ENCODE results near the gene CFAP43. TPM values are rescaled to one million over a fixed set of nuclear protein-coding genes. Genes with fewer than 3 reads are reported as not detected.

Gene CFAP43
- total and polyA plus RNA-seq, 10 of the 15 experiments (the other 5 are each of a cell fraction or from before 2014, with no cell fraction given) = 0.06 to 0.14 (median 0.10) TPM; not detected in 5

DNA sequence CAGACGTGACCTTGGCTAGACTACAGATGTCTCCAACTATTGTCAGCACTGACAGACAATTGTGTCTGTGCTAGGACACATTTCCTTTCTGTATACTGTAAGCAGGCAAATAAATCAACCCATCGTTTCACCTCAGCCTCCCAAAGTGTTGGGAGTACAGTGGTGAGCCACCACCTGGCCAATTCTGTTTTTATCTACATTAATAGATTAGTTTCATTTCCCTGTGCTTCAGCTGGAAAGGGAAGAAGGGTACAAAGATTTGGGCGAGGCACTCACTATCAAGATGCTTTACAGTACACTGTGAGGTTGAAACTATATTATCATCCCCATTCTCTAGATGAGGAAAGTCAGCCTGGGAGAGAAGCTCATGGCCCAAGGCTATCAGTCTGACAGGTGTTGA lies 88.3 kb downstream of the CFAP43 start (continued):
- TF ChIP-seq CREB1 (IDR thresholded peaks at IDR 0.05; ENCODE audit: low read depth) = no peak
- TF ChIP-seq MXI1 (IDR thresholded peaks at IDR 0.05; ENCODE audit: low read depth, low read length) = no peak
- no peak for TF ChIP-seq ATF3 (IDR thresholded peaks at IDR 0.05; ENCODE audit: borderline replicate concordance, extremely low read depth, low read depth, low read length)

- 0% methylated on average over 1 of the region's 1 CpG for WGBS (ENCODE audit: insufficient coverage, insufficient replicate concordance, low lambda C conversion rate, missing lambda C conversion rate)
- H3K9me3 ChIP-seq (replicated peaks; ENCODE audit: control insufficient read depth, insufficient read depth, low read length) = no peaks in the 10 kb centered on the region
- H3K9ac ChIP-seq (ENCODE audit: control insufficient read depth, insufficient read depth, low read length) = no peak overlapping the region
- intact Hi-C loops (cut with micrococcal nuclease; ENCODE audit: unreplicated experiment) = no loop called here
- no peak overlapping the region for H3K27ac ChIP-seq (ENCODE audit: control insufficient read depth, insufficient read depth)
- no peak overlapping the region for H3K4me3 ChIP-seq
- no peaks in the 10 kb centered on the region for H3K79me2 ChIP-seq (ENCODE audit: control insufficient read depth, insufficient read depth, low read length)
- ATAC-seq (no peak), FAIRE-seq (no peak), DNase-seq (ENCODE audit: low read depth, low spot score) (no peak)
- no peaks in the 10 kb centered on the region for H4K20me1 ChIP-seq (ENCODE audit: control insufficient read depth, insufficient read depth)
- no peaks in the 10 kb centered on the region for H3K36me3 ChIP-seq (ENCODE audit: control insufficient read depth in 2 of 2, insufficient read depth in 2 of 2, low read length in 1 of 2)
- peaks cover 0 to 2% of the 10 kb centered on the region in 2 experiments; a peak in 2 of 4 replicates for H3K27me3 ChIP-seq (replicated peaks in 1 of 2; ENCODE audit: control insufficient read depth in 2 of 2, insufficient read depth in 2 of 2, low read length in 1 of 2)
- TF ChIP-seq TCF7 (IDR thresholded peaks at IDR 0.05; ENCODE audit: borderline replicate concordance) (no peak), ZZZ3 (IDR thresholded peaks at IDR 0.05; ENCODE audit: control insufficient read depth, insufficient read length, low read depth) (no peak), NR2F1 (conservative IDR thresholded peaks at IDR 0.05) (no peak), IRF4 (IDR thresholded peaks at IDR 0.05; ENCODE audit: low read depth, low read length) (no peak), TAF1 (IDR thresholded peaks at IDR 0.05; ENCODE audit: borderline replicate concordance, low read depth, low read length) (no peak), IRF5 (IDR thresholded peaks at IDR 0.05; ENCODE audit: borderline replicate concordance) (no peak), SPI1 (IDR thresholded peaks at IDR 0.05; ENCODE audit: borderline replicate concordance, insufficient read depth, low read depth, low read length) (no peak), HDGF (IDR thresholded peaks at IDR 0.05) (no peak), CREM (IDR thresholded peaks at IDR 0.05; ENCODE audit: low read depth) (no peak), SRF (IDR thresholded peaks at IDR 0.05; ENCODE audit: low read depth in 2 of 2, low read length in 2 of 2) (no peak), BACH1 (IDR thresholded peaks at IDR 0.05; ENCODE audit: borderline replicate concordance) (no peak), BMI1 (IDR thresholded peaks at IDR 0.05; ENCODE audit: borderline replicate concordance) (no peak)
- TF ChIP-seq, protein P1, sequence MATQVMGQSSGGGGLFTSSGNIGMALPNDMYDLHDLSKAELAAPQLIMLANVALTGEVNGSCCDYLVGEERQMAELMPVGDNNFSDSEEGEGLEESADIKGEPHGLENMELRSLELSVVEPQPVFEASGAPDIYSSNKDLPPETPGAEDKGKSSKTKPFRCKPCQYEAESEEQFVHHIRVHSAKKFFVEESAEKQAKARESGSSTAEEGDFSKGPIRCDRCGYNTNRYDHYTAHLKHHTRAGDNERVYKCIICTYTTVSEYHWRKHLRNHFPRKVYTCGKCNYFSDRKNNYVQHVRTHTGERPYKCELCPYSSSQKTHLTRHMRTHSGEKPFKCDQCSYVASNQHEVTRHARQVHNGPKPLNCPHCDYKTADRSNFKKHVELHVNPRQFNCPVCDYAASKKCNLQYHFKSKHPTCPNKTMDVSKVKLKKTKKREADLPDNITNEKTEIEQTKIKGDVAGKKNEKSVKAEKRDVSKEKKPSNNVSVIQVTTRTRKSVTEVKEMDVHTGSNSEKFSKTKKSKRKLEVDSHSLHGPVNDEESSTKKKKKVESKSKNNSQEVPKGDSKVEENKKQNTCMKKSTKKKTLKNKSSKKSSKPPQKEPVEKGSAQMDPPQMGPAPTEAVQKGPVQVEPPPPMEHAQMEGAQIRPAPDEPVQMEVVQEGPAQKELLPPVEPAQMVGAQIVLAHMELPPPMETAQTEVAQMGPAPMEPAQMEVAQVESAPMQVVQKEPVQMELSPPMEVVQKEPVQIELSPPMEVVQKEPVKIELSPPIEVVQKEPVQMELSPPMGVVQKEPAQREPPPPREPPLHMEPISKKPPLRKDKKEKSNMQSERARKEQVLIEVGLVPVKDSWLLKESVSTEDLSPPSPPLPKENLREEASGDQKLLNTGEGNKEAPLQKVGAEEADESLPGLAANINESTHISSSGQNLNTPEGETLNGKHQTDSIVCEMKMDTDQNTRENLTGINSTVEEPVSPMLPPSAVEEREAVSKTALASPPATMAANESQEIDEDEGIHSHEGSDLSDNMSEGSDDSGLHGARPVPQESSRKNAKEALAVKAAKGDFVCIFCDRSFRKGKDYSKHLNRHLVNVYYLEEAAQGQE (IDR thresholded peaks at IDR 0.05; ENCODE audit: low read depth, low read length) = no peak
- ChIA-PET SMC1A (ENCODE audit: uncharacterized antibody, unreplicated experiment) (interaction anchor here (1.1 kb wide), 1 partner anchor 93 kb away, joined by 3 read pairs; no protein-coding TSS in a partner anchor), POLR2A (no interaction called here), RAD21 (ENCODE audit: unreplicated experiment) (no interaction called here), CTCF (interaction anchor here (0.6 to 3.2 kb wide), 2 partner anchors 19 to 131 kb away, joined by 3 to 24 read pairs; partner anchors contain the start of gene SFR1)
- in situ Hi-C loops (cut with MboI) = no loop called here
- BruUV-seq (replicated peaks) = no TSS peak
- H3K4me1 ChIP-seq (ENCODE audit: control insufficient read depth, insufficient read depth, low read length) = no peaks in the 10 kb centered on the region
- no peak overlapping the region for H3K4me2 ChIP-seq (ENCODE audit: control insufficient read depth, insufficient read depth)
- H2AFZ ChIP-seq (ENCODE audit: control insufficient read depth, low read depth, low read length) = no peak overlapping the region
Observed at GRCh38 chr10:104142081-104142480, 90.1 kb downstream of the CFAP43 start.

Data from GM12878 (cell line).